OCI-LY7 (cell line): ENCODE measurements around the gene SP8. TPM values are rescaled to one million over a fixed set of nuclear protein-coding genes. Genes with fewer than 3 reads are reported as not detected.

ENCODE experiments used
- BruUV-seq: library from RNA; stranded (reverse); fragments of 400-500 nt; replicated peaks from 2 replicates; lab custom pipeline; 2021; lab: Mats Ljungman, UMichigan
- CTCF ChIA-PET: fragments of 300-600 bp; sonication (Branson Sonifier 250); formaldehyde crosslinking; loops from one replicate; lab custom pipeline; 2022; ENCODE audit warnings: antibody characterized with exemption; ENCODE audit not compliant: unreplicated experiment; lab: Charles Lee
- POLR2A ChIA-PET: fragments of 300-600 bp; sonication (Branson Sonifier 250); formaldehyde crosslinking; loops from one replicate; lab custom pipeline; 2022; ENCODE audit warnings: antibody characterized with exemption; lab: Charles Lee
- DNase-seq: peaks from one replicate; pipeline ENCODE4 v3.0.0-alpha.2; 2015; ENCODE audit warnings: low spot score
- H2AFZ ChIP-seq: fragments of 200-600 bp; sonication (generic), shearing (Covaris generic); 2 replicates; pipeline ENCODE4 v1.6.1; 2014; ENCODE audit warnings: mild to moderate bottlenecking, antibody characterized with exemption, low read length, moderate library complexity
- H3K27ac ChIP-seq: fragments of 200-600 bp; sonication (generic); 2 replicates; pipeline ENCODE4 v1.5.1; 2014; ENCODE audit warnings: mixed run types, low read depth, mild to moderate bottlenecking, moderate library complexity, low read length, inconsistent platforms; ENCODE audit not compliant: poor library complexity, severe bottlenecking
- H3K36me3 ChIP-seq: fragments of 200-600 bp; sonication (generic); 2 replicates; pipeline ENCODE4 v1.6.1; 2014; ENCODE audit warnings: mild to moderate bottlenecking, antibody characterized with exemption, low read length, moderate library complexity, mixed read lengths; ENCODE audit not compliant: insufficient read depth
- H3K4me1 ChIP-seq: fragments of 200-600 bp; sonication (generic); 2 replicates; pipeline ENCODE4 v1.5.1; 2014; ENCODE audit warnings: mild to moderate bottlenecking, low read length; ENCODE audit not compliant: insufficient read depth, poor library complexity, severe bottlenecking
- H3K4me2 ChIP-seq: fragments of 200-600 bp; sonication (generic); 2 replicates; pipeline ENCODE4 v1.6.1; 2014; ENCODE audit warnings: mild to moderate bottlenecking, low read length
- H3K4me3 ChIP-seq: fragments of 200-600 bp; sonication (generic); 2 replicates; pipeline ENCODE4 v1.5.1; 2014; ENCODE audit warnings: mild to moderate bottlenecking, low read depth, low read length; ENCODE audit not compliant: poor library complexity, severe bottlenecking
- H3K79me2 ChIP-seq: fragments of 200-600 bp; sonication (generic); 2 replicates; pipeline ENCODE4 v1.6.1; 2016; ENCODE audit warnings: low read depth, mild to moderate bottlenecking, low read length, moderate library complexity, mixed read lengths; ENCODE audit not compliant: insufficient read depth
- H3K9me2 ChIP-seq: fragments of 200-600 bp; sonication (generic); 2 replicates; pipeline ENCODE4 v1.6.1; 2016; ENCODE audit warnings: mild to moderate bottlenecking, low read length, mixed read lengths; ENCODE audit not compliant: insufficient read depth
- H3K9me3 ChIP-seq: fragments of 200-600 bp; sonication (generic); 2 replicates; pipeline ENCODE4 v1.6.1; 2014; ENCODE audit warnings: mild to moderate bottlenecking, mixed run types, low read length, mixed read lengths
- H4K20me1 ChIP-seq: fragments of 200-600 bp; sonication (generic); 2 replicates; pipeline ENCODE4 v1.6.1; 2014; ENCODE audit warnings: mild to moderate bottlenecking, antibody characterized with exemption, low read length, moderate library complexity, mixed read lengths; ENCODE audit not compliant: insufficient read depth
- EZH2phosphoT487 ChIP-seq: fragments of 200-600 bp; sonication (generic); IDR thresholded peaks from 2 replicates; pipeline ENCODE4 v1.6.1; 2018; ENCODE audit warnings: low read depth, borderline replicate concordance, mild to moderate bottlenecking, mixed run types, antibody characterized with exemption, low read length, moderate library complexity, mixed read lengths
- intact Hi-C: fragments of 100-400 bp; cut with micrococcal nuclease; formaldehyde crosslinking; loops from one replicate; pipeline ENCODE4 v1.10.0; 2022; ENCODE audit not compliant: unreplicated experiment
- total RNA-seq, 2 experiments: library from RNA; depleted of rRNA in 1 of 2; stranded (reverse); fragments of >200 nt in 1 of 2; shearing (Covaris generic) in 1 of 2; gene quantifications; 2 replicates each; pipeline ENCODE4 v1.2.3, GENCODE V29; 2014 to 2022
- TF ChIP-seq, protein P1 (sequence below): fragments of 200-600 bp; sonication (generic); conservative IDR thresholded peaks from 2 replicates; pipeline ENCODE4 v1.5.1; 2014; ENCODE audit warnings: mild to moderate bottlenecking, antibody characterized with exemption, low read length, moderate library complexity, mixed read lengths

Gene SP8
- total RNA-seq, 2 experiments from 2014 or later = not detected

DNA sequence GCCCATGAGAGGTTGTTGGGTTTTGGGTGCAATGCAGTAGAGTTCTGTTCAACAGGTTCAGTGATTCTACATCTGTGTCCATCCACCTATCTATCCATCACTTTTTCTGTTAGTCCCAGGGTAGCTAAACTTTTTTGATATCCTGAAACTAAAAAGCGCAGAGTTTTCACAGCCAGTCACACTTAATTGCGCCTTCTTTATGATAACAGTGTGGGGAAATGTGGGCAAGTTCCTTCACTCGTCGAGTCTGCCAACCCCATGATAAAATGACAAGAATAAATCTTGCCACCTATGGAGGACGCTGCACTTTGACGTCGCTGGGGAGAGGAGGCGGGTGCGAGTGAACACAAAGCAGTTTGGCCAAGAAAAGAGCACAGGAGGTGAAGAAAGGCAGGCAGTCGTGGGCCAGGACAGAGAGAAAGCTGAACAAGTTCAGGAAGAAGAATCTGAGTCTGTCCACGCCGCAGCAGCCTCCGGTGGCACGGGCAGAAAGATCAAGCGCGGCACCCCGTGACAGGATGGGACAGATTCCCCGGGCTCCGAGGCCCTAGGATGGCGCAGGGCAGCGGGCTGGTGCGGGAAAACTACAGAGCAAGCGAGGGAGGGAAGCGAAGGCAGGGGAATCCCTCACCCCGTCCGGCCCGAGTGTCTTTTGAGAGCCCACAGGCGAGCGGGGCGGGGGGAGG is 9.2 kb downstream of the SP8 start:
- Histone ChIP-seq H3K4me3 (no peak overlapping the region), H3K9me3 (no peaks in the 10 kb centered on the region), H4K20me1 (no peaks in the 10 kb centered on the region), H3K27ac (no peak overlapping the region), H3K9me2 (no peaks in the 10 kb centered on the region), H2AFZ (no peak overlapping the region), H3K4me1 (no peaks in the 10 kb centered on the region), H3K4me2 (no peak overlapping the region), H3K79me2 (no peaks in the 10 kb centered on the region), H3K36me3 (no peaks in the 10 kb centered on the region)
- POLR2A ChIA-PET = no interaction called here
- intact Hi-C loops = no loop called here
- TF ChIP-seq EZH2phosphoT487 = no peak
- TF ChIP-seq, protein P1, sequence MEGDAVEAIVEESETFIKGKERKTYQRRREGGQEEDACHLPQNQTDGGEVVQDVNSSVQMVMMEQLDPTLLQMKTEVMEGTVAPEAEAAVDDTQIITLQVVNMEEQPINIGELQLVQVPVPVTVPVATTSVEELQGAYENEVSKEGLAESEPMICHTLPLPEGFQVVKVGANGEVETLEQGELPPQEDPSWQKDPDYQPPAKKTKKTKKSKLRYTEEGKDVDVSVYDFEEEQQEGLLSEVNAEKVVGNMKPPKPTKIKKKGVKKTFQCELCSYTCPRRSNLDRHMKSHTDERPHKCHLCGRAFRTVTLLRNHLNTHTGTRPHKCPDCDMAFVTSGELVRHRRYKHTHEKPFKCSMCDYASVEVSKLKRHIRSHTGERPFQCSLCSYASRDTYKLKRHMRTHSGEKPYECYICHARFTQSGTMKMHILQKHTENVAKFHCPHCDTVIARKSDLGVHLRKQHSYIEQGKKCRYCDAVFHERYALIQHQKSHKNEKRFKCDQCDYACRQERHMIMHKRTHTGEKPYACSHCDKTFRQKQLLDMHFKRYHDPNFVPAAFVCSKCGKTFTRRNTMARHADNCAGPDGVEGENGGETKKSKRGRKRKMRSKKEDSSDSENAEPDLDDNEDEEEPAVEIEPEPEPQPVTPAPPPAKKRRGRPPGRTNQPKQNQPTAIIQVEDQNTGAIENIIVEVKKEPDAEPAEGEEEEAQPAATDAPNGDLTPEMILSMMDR = no peak
- BruUV-seq = no TSS peak
- CTCF ChIA-PET = no interaction called here
- no peak for DNase-seq

DNA sequence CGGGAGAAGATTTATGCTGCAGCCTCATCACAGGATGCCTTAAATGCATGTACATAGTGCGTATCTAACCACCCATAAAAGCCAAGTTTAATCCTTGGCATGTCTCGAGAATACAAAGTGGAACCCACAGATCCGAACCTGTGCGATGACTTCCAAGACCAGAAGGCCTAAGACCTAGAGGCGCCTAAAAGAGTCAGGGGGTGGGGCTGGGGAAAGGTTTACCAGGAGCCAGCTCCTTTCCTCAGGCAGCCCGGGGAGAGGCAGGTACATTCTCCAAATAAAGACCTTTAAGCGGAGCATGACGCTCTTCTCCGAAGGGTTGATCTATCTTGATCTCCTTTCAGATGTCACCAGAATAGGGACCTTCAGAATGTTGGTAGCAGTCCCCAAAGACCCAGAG is 9.7 kb downstream of the SP8 start:
- no peaks in the 10 kb centered on the region for H4K20me1 ChIP-seq
- DNase-seq = no peak
- H3K4me1 ChIP-seq = no peaks in the 10 kb centered on the region
- H3K79me2 ChIP-seq = no peaks in the 10 kb centered on the region
- H3K4me2 ChIP-seq = no peak overlapping the region
- no peak overlapping the region for H2AFZ ChIP-seq
- ChIA-PET POLR2A (no interaction called here), CTCF (no interaction called here)
- no TSS peak for BruUV-seq
- no peak overlapping the region for H3K27ac ChIP-seq
- intact Hi-C loops = no loop called here
- H3K9me2 ChIP-seq = no peaks in the 10 kb centered on the region
- no peak overlapping the region for H3K4me3 ChIP-seq
- H3K36me3 ChIP-seq = no peaks in the 10 kb centered on the region
- TF ChIP-seq, protein P1 = no peak
- TF ChIP-seq EZH2phosphoT487 = no peak
- no peaks in the 10 kb centered on the region for H3K9me3 ChIP-seq

GRCh38 chr7:20776214-20776911 is 10.3 kb downstream of the SP8 start:
- no peak for DNase-seq
- no peaks in the 10 kb centered on the region for H4K20me1 ChIP-seq
- no peak overlapping the region for H3K4me2 ChIP-seq
- H3K36me3 ChIP-seq = no peaks in the 10 kb centered on the region
- no peak for TF ChIP-seq EZH2phosphoT487
- TF ChIP-seq, protein P1 = no peak
- H3K27ac ChIP-seq = no peak overlapping the region
- no peaks in the 10 kb centered on the region for H3K4me1 ChIP-seq
- intact Hi-C loops = no loop called here
- H3K79me2 ChIP-seq = no peaks in the 10 kb centered on the region
- no peaks in the 10 kb centered on the region for H3K9me2 ChIP-seq
- BruUV-seq = no TSS peak
- no peak overlapping the region for H3K4me3 ChIP-seq
- no peaks in the 10 kb centered on the region for H3K9me3 ChIP-seq
- no peak overlapping the region for H2AFZ ChIP-seq
- ChIA-PET CTCF (no interaction called here), POLR2A (interaction anchor here (0.5 kb wide), 1 partner anchor 1393 kb away, joined by 4 read pairs; no protein-coding TSS in a partner anchor)
